OCI-LY7 (cell line): ENCODE data around the gene BBS9. TPM values are rescaled to one million over a fixed set of nuclear protein-coding genes. Genes with fewer than 3 reads are reported as not detected.

Source experiments
- BruUV-seq: library from RNA; stranded (reverse); fragments of 400-500 nt; replicated peaks from 2 replicates; lab custom pipeline; 2021; lab: Mats Ljungman, UMichigan
- CTCF ChIA-PET: fragments of 300-600 bp; sonication (Branson Sonifier 250); formaldehyde crosslinking; loops from one replicate; lab custom pipeline; 2022; ENCODE audit warnings: antibody characterized with exemption; ENCODE audit not compliant: unreplicated experiment; lab: Charles Lee
- POLR2A ChIA-PET: fragments of 300-600 bp; sonication (Branson Sonifier 250); formaldehyde crosslinking; loops from one replicate; lab custom pipeline; 2022; ENCODE audit warnings: antibody characterized with exemption; lab: Charles Lee
- DNase-seq: peaks from one replicate; pipeline ENCODE4 v3.0.0-alpha.2; 2015; ENCODE audit warnings: low spot score
- H2AFZ ChIP-seq: fragments of 200-600 bp; sonication (generic), shearing (Covaris generic); 2 replicates; pipeline ENCODE4 v1.6.1; 2014; ENCODE audit warnings: mild to moderate bottlenecking, antibody characterized with exemption, low read length, moderate library complexity
- H3K27ac ChIP-seq: fragments of 200-600 bp; sonication (generic); 2 replicates; pipeline ENCODE4 v1.5.1; 2014; ENCODE audit warnings: mixed run types, low read depth, mild to moderate bottlenecking, moderate library complexity, low read length, inconsistent platforms; ENCODE audit not compliant: poor library complexity, severe bottlenecking
- H3K36me3 ChIP-seq: fragments of 200-600 bp; sonication (generic); 2 replicates; pipeline ENCODE4 v1.6.1; 2014; ENCODE audit warnings: mild to moderate bottlenecking, antibody characterized with exemption, low read length, moderate library complexity, mixed read lengths; ENCODE audit not compliant: insufficient read depth
- H3K4me1 ChIP-seq: fragments of 200-600 bp; sonication (generic); 2 replicates; pipeline ENCODE4 v1.5.1; 2014; ENCODE audit warnings: mild to moderate bottlenecking, low read length; ENCODE audit not compliant: insufficient read depth, poor library complexity, severe bottlenecking
- H3K4me2 ChIP-seq: fragments of 200-600 bp; sonication (generic); 2 replicates; pipeline ENCODE4 v1.6.1; 2014; ENCODE audit warnings: mild to moderate bottlenecking, low read length
- H3K4me3 ChIP-seq: fragments of 200-600 bp; sonication (generic); 2 replicates; pipeline ENCODE4 v1.5.1; 2014; ENCODE audit warnings: mild to moderate bottlenecking, low read depth, low read length; ENCODE audit not compliant: poor library complexity, severe bottlenecking
- H3K79me2 ChIP-seq: fragments of 200-600 bp; sonication (generic); 2 replicates; pipeline ENCODE4 v1.6.1; 2016; ENCODE audit warnings: low read depth, mild to moderate bottlenecking, low read length, moderate library complexity, mixed read lengths; ENCODE audit not compliant: insufficient read depth
- H3K9me2 ChIP-seq: fragments of 200-600 bp; sonication (generic); 2 replicates; pipeline ENCODE4 v1.6.1; 2016; ENCODE audit warnings: mild to moderate bottlenecking, low read length, mixed read lengths; ENCODE audit not compliant: insufficient read depth
- H3K9me3 ChIP-seq: fragments of 200-600 bp; sonication (generic); 2 replicates; pipeline ENCODE4 v1.6.1; 2014; ENCODE audit warnings: mild to moderate bottlenecking, mixed run types, low read length, mixed read lengths
- H4K20me1 ChIP-seq: fragments of 200-600 bp; sonication (generic); 2 replicates; pipeline ENCODE4 v1.6.1; 2014; ENCODE audit warnings: mild to moderate bottlenecking, antibody characterized with exemption, low read length, moderate library complexity, mixed read lengths; ENCODE audit not compliant: insufficient read depth
- EZH2phosphoT487 ChIP-seq: fragments of 200-600 bp; sonication (generic); IDR thresholded peaks from 2 replicates; pipeline ENCODE4 v1.6.1; 2018; ENCODE audit warnings: low read depth, borderline replicate concordance, mild to moderate bottlenecking, mixed run types, antibody characterized with exemption, low read length, moderate library complexity, mixed read lengths
- intact Hi-C: fragments of 100-400 bp; cut with micrococcal nuclease; formaldehyde crosslinking; loops from one replicate; pipeline ENCODE4 v1.10.0; 2022; ENCODE audit not compliant: unreplicated experiment
- total RNA-seq, 2 experiments: library from RNA; depleted of rRNA in 1 of 2; stranded (reverse); fragments of >200 nt in 1 of 2; shearing (Covaris generic) in 1 of 2; gene quantifications; 2 replicates each; pipeline ENCODE4 v1.2.3, GENCODE V29; 2014 to 2022
- TF ChIP-seq, protein P1 (sequence below): fragments of 200-600 bp; sonication (generic); conservative IDR thresholded peaks from 2 replicates; pipeline ENCODE4 v1.5.1; 2014; ENCODE audit warnings: mild to moderate bottlenecking, antibody characterized with exemption, low read length, moderate library complexity, mixed read lengths

BBS9 gene
- total RNA-seq, 2 experiments from 2014 or later = 6.8 to 14.8 TPM

DNA sequence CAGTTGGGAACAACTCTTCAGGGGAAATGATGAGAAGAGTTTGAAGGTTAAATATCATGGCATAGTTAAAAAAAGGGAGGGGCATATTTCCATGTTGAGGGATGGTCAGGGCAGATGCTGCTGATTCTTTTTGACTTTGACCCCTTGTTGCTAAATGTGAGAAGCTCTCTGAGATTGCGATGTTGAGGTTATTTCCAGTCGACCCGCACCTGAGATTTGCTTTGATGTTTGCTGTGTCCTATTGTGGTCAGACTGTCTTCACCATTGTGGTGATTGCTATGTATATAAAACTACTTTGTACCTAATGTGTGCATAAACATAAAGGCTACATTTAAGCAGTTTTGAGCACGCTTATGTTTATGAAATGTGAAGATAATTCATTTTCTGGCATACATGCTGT, 90.9 kb downstream of the BBS9 start:
- intact Hi-C loops = no loop called here
- Histone ChIP-seq H3K36me3 (no peaks in the 10 kb centered on the region), H2AFZ (no peak overlapping the region), H3K9me2 (no peaks in the 10 kb centered on the region), H3K4me1 (no peaks in the 10 kb centered on the region), H3K4me2 (no peak overlapping the region), H4K20me1 (no peaks in the 10 kb centered on the region), H3K9me3 (no peaks in the 10 kb centered on the region), H3K27ac (no peak overlapping the region), H3K79me2 (no peaks in the 10 kb centered on the region), H3K4me3 (no peak overlapping the region)
- DNase-seq = no peak
- no TSS peak for BruUV-seq
- POLR2A ChIA-PET = no interaction called here
- TF ChIP-seq, protein P1, sequence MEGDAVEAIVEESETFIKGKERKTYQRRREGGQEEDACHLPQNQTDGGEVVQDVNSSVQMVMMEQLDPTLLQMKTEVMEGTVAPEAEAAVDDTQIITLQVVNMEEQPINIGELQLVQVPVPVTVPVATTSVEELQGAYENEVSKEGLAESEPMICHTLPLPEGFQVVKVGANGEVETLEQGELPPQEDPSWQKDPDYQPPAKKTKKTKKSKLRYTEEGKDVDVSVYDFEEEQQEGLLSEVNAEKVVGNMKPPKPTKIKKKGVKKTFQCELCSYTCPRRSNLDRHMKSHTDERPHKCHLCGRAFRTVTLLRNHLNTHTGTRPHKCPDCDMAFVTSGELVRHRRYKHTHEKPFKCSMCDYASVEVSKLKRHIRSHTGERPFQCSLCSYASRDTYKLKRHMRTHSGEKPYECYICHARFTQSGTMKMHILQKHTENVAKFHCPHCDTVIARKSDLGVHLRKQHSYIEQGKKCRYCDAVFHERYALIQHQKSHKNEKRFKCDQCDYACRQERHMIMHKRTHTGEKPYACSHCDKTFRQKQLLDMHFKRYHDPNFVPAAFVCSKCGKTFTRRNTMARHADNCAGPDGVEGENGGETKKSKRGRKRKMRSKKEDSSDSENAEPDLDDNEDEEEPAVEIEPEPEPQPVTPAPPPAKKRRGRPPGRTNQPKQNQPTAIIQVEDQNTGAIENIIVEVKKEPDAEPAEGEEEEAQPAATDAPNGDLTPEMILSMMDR = no peak
- TF ChIP-seq EZH2phosphoT487 = no peak
- CTCF ChIA-PET = no interaction called here

DNA sequence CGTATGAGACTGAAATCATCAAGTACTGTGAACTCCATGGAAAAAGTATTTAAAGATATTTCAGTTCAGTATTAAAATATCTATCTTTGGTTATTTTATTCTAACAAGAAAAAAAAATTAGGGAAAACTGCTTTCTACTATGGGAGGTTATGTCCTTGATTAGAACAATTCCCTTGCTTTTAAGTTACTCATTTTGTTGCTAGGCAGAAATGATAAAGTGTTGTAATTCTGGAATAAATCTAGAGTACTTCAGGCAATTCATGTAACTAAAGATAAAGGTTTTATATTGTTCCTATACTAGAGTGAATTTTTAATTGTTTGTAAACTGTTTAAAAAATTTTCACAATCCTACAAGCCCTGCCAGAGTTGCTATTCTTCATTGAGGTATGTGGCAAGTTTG, 92.0 kb downstream of the BBS9 start:
- ChIA-PET POLR2A (no interaction called here), CTCF (no interaction called here)
- Histone ChIP-seq H3K27ac (no peak overlapping the region), H4K20me1 (no peaks in the 10 kb centered on the region), H3K9me3 (no peaks in the 10 kb centered on the region), H3K4me3 (no peak overlapping the region), H3K4me1 (no peaks in the 10 kb centered on the region), H3K79me2 (no peaks in the 10 kb centered on the region), H2AFZ (no peak overlapping the region), H3K9me2 (no peaks in the 10 kb centered on the region), H3K4me2 (no peak overlapping the region), H3K36me3 (no peaks in the 10 kb centered on the region)
- intact Hi-C loops = no loop called here
- no peak for TF ChIP-seq EZH2phosphoT487
- TF ChIP-seq, protein P1 = no peak
- no TSS peak for BruUV-seq
- no peak for DNase-seq

DNA sequence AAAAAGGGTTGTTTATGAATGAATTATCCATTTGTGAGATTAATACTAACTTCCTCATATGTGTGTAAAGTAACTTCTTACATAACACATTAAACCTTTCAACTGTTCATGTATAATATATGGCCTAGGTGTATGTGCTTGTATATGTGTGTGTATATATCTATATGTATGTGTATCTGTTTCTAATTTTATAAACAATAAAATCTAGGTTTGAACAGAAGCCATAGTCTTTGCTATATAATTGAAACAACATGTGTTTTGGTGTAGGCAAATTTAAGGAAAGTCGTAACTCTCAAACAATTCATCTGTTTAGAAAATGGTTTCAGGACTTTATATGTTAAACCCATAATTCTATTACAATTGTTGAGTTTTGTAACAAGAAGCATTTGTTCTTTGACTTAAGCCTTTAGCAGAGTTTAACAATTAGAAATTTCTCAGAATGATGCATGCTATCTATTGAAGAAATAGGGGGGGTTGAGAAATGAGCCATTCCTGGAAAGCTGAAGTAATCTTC, 103.3 kb downstream of the BBS9 start:
- Histone ChIP-seq H3K4me3 (no peak overlapping the region), H2AFZ (no peak overlapping the region), H3K4me1 (no peaks in the 10 kb centered on the region), H3K4me2 (no peak overlapping the region), H4K20me1 (no peaks in the 10 kb centered on the region), H3K36me3 (no peaks in the 10 kb centered on the region), H3K27ac (no peak overlapping the region), H3K79me2 (no peaks in the 10 kb centered on the region), H3K9me3 (no peaks in the 10 kb centered on the region), H3K9me2 (no peaks in the 10 kb centered on the region)
- ChIA-PET CTCF (no interaction called here), POLR2A (no interaction called here)
- no peak for TF ChIP-seq EZH2phosphoT487
- TF ChIP-seq, protein P1 = no peak
- BruUV-seq = no TSS peak
- DNase-seq = no peak
- intact Hi-C loops = no loop called here
